GM12891 (cell line): ENCODE data around the gene SDHC.
"Not testable (repeated sequence)": the region's sequence is repeated elsewhere in the genome, so short reads cannot be mapped to it uniquely, and the experiment has no call there.

Experiments used
- PAX5 ChIP-seq: IDR thresholded peaks from 2 replicates; pipeline ENCODE4 v1.6.1; 2011; ENCODE audit warnings: low read length, moderate library complexity, mild to moderate bottlenecking; ENCODE audit not compliant: insufficient read depth, severe bottlenecking
- POLR2A ChIP-seq: IDR thresholded peaks from 2 replicates; pipeline ENCODE4 v1.6.1; 2011; ENCODE audit warnings: low read depth, low read length, control low read depth
- POLR2AphosphoS5 ChIP-seq: IDR thresholded peaks from 2 replicates; pipeline ENCODE4 v1.6.1; 2011; ENCODE audit warnings: low read depth, low read length, control low read depth
- POU2F2 ChIP-seq: IDR thresholded peaks from 2 replicates; pipeline ENCODE4 v1.6.1; 2011; ENCODE audit warnings: low read depth, mild to moderate bottlenecking, control low read depth, low read length, moderate library complexity
- TAF1 ChIP-seq: IDR thresholded peaks from 2 replicates; pipeline ENCODE4 v1.6.1; 2011; ENCODE audit warnings: low read depth, low read length, control low read depth

DNA sequence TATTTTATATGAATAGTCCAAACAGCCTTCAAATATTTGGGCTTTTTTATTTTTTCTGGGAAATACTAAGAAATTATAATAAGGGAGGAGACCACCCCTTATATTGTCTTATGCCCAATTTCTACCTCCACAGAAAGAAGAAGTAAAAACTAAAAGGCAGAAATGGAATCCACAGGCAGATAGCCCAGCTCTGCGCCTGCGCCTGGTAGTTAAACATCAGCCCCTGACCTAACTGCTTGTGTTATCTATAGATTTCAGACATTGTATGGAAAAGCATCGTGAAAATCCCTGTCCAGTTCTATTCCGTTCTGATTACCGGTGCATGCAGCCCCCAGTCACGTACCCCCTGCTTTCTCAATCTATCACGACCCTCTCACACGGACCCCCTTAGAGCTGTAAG, 82.9 kb downstream of the SDHC start:
- not testable (repeated sequence) for TF ChIP-seq POLR2A, POLR2AphosphoS5, PAX5, TAF1, POU2F2
